Renal pelvis (tissue), 4 donors: ENCODE measurements around the gene RELN. TPM values are rescaled to one million over a fixed set of nuclear protein-coding genes. Genes with fewer than 3 reads are reported as not detected.
"Not testable (repeated sequence)": the region's sequence is repeated elsewhere in the genome, so short reads cannot be mapped to it uniquely, and the experiment has no call there.

Experiments
- DNase-seq: peaks from one replicate; pipeline ENCODE4 v3.0.0-alpha.2; 2013
- polyA plus RNA-seq, 3 donors: library from polyadenylated mRNA; unstranded; fragments of 120-200 nt; gene quantifications; one replicate each; pipeline ENCODE4 v1.2.1, GENCODE V29; 2013; ENCODE audit not compliant: insufficient read length in 3 of 3

The RELN gene
- polyA plus RNA-seq, 3 donors: 7.1 to 14.8 (median 13.8) TPM

GRCh38 chr7:103791894-103792293, 197.6 kb downstream of the RELN start:
- no peak for DNase-seq

- DNase-seq: not testable (repeated sequence)
Observed at GRCh38 chr7:103787041-103787440, 202.4 kb downstream of the RELN start.

GRCh38 chr7:103784646-103785286, 204.7 kb downstream of the RELN start:
- DNase-seq: no peak

GRCh38 chr7:103781409-103781808, 208.0 kb downstream of the RELN start:
- no peak for DNase-seq

GRCh38 chr7:103780561-103780960, 208.9 kb downstream of the RELN start:
- not testable (repeated sequence) for DNase-seq

- no peak for DNase-seq
Observed at GRCh38 chr7:103777440-103777839, 212.0 kb downstream of the RELN start.

GRCh38 chr7:103773726-103774125, 215.7 kb downstream of the RELN start:
- no peak for DNase-seq

- no peak for DNase-seq
Observed at GRCh38 chr7:103772171-103772773, 217.2 kb downstream of the RELN start.

GRCh38 chr7:103771294-103771693, 218.2 kb downstream of the RELN start:
- DNase-seq: no peak

GRCh38 chr7:103766660-103767059, 222.8 kb downstream of the RELN start:
- DNase-seq: no peak

- DNase-seq: no peak
Observed at GRCh38 chr7:103765901-103766300, 223.6 kb downstream of the RELN start.

GRCh38 chr7:103764901-103765300, 224.6 kb downstream of the RELN start:
- no peak for DNase-seq

- DNase-seq: no peak
Observed at GRCh38 chr7:103762877-103763276, 226.6 kb downstream of the RELN start.

GRCh38 chr7:103762065-103762760, 227.2 kb downstream of the RELN start:
- no peak for DNase-seq

- DNase-seq: no peak
Observed at GRCh38 chr7:103752995-103753394, 236.5 kb downstream of the RELN start.

- DNase-seq: no peak
Observed at GRCh38 chr7:103751311-103751880, 238.1 kb downstream of the RELN start.

- DNase-seq: no peak
Observed at GRCh38 chr7:103748680-103749079, 240.8 kb downstream of the RELN start.

GRCh38 chr7:103735377-103735776, 254.1 kb downstream of the RELN start:
- DNase-seq: no peak

- no peak for DNase-seq
Observed at GRCh38 chr7:103731169-103731568, 258.3 kb downstream of the RELN start.

GRCh38 chr7:103729026-103729425, 260.4 kb downstream of the RELN start:
- no peak for DNase-seq

- no peak for DNase-seq
Observed at GRCh38 chr7:103727982-103728610, 261.4 kb downstream of the RELN start.

GRCh38 chr7:103719070-103719469, 270.4 kb downstream of the RELN start:
- no peak for DNase-seq
